NOMO-1 treated with DMSO at 0.1 percent for 48 hours (cell line): Measurements from ENCODE around the gene ZNF512B.
"Not testable (repeated sequence)": the region's sequence is repeated elsewhere in the genome, so short reads cannot be mapped to it uniquely, and the experiment has no call there.

Experiments
- DNase-seq: peaks from one replicate; lab custom pipeline; 2025; ENCODE audit not compliant: unreplicated experiment; lab: John Stamatoyannopoulos, UW

The ZNF512B gene

DNA sequence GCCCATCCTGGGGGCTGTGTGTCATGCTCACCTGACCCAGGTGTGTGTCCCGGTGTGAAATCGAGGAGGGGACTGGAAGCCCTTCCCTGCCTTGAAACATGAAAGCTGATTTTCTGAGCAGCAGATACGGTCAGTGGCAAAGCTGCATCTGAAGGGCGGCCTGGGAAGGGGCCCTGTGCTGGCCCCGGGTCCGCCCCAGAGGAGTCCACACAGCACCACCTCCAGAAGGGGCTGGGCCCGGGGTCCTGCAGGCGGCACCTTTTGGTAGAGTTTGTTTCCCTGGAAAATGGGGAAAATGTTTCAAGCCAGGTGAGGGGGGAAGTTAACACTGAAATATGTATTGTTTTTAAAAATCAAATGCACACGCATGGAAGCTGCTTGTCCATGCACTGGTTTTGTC, 34.3 kb downstream of the ZNF512B start:
- no peak for DNase-seq

GRCh38 chr20:63934271-63935068, 35.3 kb downstream of the ZNF512B start:
- no peak for DNase-seq

- DNase-seq, result no peak
Measured at GRCh38 chr20:63933646-63934045, 36.1 kb downstream of the ZNF512B start.

DNA sequence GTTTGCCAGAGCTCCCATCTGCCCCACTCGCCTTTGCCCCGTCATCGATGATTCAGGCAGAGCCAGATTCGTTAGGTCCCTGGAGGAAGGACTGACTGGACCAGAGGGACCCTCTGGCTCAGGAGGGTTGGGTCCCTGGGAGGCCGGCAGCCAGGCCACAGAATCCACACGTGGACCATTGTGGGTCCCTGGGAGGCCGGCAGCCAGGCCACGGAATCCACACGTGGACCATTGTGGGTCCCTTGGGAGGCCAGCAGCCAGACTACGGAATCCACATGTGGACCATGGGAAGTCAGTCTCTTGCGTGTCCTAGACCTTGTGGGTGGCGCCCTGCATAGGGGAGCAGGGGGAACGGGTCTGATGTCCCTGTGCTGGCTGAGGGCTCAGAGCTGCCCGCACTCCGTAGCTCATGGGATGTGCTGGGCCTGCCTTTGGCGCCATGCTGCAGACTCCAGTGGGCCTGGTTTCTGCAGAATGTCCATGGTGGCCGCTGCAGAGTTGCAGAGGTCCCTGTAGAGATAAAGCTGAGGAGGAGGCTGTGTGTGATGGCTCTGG, 37.0 kb downstream of the ZNF512B start:
- no peak for DNase-seq

DNA sequence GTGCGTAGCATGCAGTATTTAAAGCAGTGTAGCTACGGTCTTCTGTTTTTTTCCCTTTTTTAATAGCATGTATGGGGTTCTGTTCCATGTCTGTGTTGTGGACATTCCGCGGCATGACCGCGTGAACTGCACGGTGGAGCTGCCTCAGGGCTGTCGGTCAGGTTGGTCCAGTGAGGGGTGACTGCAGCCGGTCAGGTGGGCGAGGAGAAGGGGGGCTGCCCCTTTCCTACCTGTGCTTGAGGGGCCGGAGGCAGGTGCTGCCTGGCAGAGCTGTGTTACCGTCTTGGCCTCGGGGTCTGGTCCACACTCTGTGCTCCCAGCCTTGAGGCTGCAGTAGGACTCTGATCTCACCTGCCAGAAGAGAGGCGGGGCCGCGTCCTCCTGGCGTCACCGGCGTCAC, 38.0 kb downstream of the ZNF512B start:
- no peak for DNase-seq

- DNase-seq, result no peak
Measured at GRCh38 chr20:63930971-63931553, 38.7 kb downstream of the ZNF512B start.

DNA sequence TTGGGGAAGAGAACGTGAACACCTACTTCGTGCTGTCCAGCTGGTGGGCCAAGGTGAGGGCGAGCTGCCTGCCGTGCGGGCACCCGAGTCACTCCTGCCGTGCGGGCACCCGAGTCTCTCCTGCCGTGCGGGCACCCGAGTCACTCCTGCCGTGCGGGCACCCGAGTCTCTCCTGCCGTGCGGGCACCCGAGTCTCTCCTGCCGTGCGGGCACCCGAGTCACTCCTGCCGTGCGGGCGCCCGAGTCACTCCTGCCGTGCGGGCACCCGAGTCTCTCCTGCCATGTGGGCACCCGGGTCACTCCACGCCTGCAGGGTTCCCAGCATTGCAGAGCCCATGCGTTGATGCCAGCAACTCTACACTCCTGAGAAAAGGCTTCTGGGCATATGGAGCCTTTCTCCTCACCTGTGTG, 40.3 kb downstream of the ZNF512B start:
- DNase-seq, result not testable (repeated sequence)

- DNase-seq, result no peak
Measured at GRCh38 chr20:63929071-63929470, 40.7 kb downstream of the ZNF512B start.

DNA sequence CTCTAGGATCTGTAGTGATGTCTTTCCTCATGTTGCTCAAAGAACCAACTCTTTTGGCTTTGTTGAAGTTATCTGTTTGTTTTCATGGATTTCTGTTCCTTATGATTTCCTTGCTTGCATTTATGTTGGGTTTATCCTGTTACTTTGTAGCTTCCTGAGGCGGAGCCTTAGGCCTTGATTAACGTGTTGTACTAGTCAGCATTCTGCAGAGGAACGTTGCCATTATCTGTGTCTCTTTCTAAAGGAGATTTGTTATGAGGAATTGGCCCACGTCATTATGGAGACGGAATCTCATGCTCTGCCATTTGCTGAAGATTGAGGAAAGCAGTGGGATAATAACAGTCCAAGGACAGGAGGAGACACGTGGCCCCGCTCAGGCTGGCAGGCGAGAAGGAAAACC, 43.4 kb downstream of the ZNF512B start:
- no peak for DNase-seq

GRCh38 chr20:63924241-63924640, 45.5 kb downstream of the ZNF512B start:
- DNase-seq, result no peak

- no peak for DNase-seq
Measured at GRCh38 chr20:63923651-63924050, 46.1 kb downstream of the ZNF512B start.

GRCh38 chr20:63920226-63920625, 49.5 kb downstream of the ZNF512B start:
- DNase-seq, result no peak

DNA sequence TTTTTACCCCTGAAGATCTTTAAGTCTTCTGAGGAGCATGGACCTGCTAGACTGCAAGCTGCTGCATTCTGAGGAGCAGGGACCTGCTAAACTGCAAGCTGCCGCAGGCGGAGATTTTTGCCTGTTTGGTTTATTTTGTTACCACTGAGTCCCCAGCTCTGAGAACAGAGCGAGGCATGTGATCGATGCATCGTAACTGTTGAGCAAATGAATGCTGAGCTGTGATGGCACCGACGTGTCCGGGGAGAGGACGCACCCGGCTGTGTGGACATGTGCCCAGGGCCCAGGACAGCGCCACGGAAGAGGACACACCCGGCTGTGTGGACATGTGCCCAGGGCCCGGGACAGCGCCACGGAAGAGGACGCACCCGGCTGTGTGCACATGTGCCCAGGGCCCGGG, 50.6 kb downstream of the ZNF512B start:
- no peak for DNase-seq

- no peak for DNase-seq
Measured at GRCh38 chr20:63917811-63918210, 51.9 kb downstream of the ZNF512B start.

DNA sequence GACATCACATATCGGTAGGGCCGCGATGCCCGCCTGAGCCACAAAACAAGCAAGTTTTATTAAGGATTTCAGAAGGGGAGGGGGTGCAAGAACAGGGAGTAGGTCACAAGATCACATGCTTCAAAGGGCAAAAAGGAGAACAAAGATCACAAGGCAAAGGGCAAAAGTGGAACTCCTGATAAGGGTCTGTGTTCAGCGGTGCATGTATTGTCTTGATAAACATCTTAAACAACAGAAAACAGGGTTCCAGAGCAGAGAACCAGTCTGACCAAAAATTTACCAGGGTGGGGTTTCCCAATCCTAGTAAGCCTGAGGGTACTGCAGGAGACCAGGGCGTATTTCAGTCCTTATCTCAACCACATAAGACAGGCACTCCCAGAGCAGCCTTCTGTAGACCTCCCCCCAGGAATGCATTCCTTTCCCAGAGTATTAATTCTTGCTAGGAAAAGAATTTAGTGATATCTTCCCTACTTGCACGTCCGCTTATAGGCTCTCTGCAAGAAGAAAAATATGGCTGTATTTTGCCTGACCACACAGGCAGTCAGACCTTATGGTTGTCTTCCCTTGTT, 53.3 kb downstream of the ZNF512B start:
- DNase-seq, result not testable (repeated sequence)

DNA sequence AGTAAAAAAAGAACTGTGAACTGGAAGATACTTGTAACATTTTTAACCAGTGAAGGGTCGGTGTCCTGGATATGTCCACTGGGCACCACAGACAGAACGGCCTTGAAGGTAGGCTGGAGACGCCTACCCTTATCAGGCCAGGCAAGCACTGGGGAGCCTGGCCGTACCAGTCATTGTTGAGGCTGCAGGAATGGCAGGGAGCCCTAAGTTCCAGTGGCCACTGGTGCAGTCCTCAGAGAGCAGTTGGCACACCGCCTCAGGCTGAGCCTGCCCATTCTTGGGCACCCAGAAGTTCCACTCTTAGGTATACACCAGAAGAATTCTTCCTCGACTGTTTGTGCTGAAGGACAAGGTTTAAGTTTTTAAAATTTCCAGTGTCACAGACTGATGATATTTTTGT, 54.3 kb downstream of the ZNF512B start:
- DNase-seq, result no peak

DNA sequence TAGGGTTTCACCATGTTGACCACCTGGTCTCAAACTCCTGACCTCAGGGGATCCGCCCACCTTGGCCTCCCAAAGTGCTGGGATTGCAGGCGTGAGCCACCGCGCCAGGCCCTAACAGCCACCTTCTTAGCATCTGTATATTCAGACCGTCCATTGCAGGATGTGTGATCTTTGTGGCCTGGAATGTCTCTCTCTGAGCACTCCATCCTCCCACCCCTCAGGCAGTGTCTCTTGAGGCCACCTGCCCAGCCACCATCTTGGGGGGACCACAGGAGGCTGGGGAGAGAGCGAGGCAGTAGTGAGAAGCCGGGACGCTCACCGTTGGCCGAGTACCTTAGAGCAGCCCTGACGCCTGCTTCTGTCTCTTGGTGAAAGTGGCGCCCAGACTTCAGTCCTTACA, 56.0 kb downstream of the ZNF512B start:
- no peak for DNase-seq

GRCh38 chr20:63911176-63911575, 58.6 kb downstream of the ZNF512B start:
- peak; percentile 72 for DNase-seq

GRCh38 chr20:63908008-63908682, 61.6 kb downstream of the ZNF512B start:
- DNase-seq, result peak; percentile 42
